ENCODE measurements around the gene TNFAIP3.

Gene TNFAIP3

GRCh38 chr6:137921823-137922222 lies 54.8 kb downstream of the TNFAIP3 start:
- no peak overlapping the region for H3K4me3 ChIP-seq (ENCODE audit: low read length)
- TF ChIP-seq CTCF (IDR thresholded peaks at IDR 0.05; ENCODE audit: insufficient read depth, low read depth, low read length, missing control alignments): peak; percentile 25
- no peak for DNase-seq (ENCODE audit: low read depth)

GRCh38 chr6:137923866-137924653 lies 57.0 kb downstream of the TNFAIP3 start:
- peak; percentile 48 for DNase-seq (ENCODE audit: low read depth)
- TF ChIP-seq CTCF (IDR thresholded peaks at IDR 0.05; ENCODE audit: insufficient read depth, low read depth, low read length, missing control alignments): no peak
- no peak overlapping the region for H3K4me3 ChIP-seq (ENCODE audit: low read length)

GRCh38 chr6:137925141-137925698 lies 58.2 kb downstream of the TNFAIP3 start:
- no peak for TF ChIP-seq CTCF (IDR thresholded peaks at IDR 0.05; ENCODE audit: insufficient read depth, low read depth, low read length, missing control alignments)
- DNase-seq (ENCODE audit: low read depth): no peak
- H3K4me3 ChIP-seq (ENCODE audit: low read length): no peak overlapping the region

GRCh38 chr6:137926207-137926731 lies 59.2 kb downstream of the TNFAIP3 start:
- DNase-seq (ENCODE audit: low read depth): peak; percentile 92
- no peak overlapping the region for H3K4me3 ChIP-seq (ENCODE audit: low read length)
- no peak for TF ChIP-seq CTCF (IDR thresholded peaks at IDR 0.05; ENCODE audit: insufficient read depth, low read depth, low read length, missing control alignments)

- no peak overlapping the region for H3K4me3 ChIP-seq (ENCODE audit: low read length)
- no peak for DNase-seq (ENCODE audit: low read depth)
These were observed 59.9 kb downstream of the TNFAIP3 start for GRCh38 chr6:137926985-137927384.

GRCh38 chr6:137927777-137928218 lies 60.7 kb downstream of the TNFAIP3 start:
- no peak for TF ChIP-seq CTCF (IDR thresholded peaks at IDR 0.05; ENCODE audit: insufficient read depth, low read depth, low read length, missing control alignments)
- DNase-seq (ENCODE audit: low read depth): no peak
- no peak overlapping the region for H3K4me3 ChIP-seq (ENCODE audit: low read length)

More at GRCh38 chr6:137926985-137927384, 59.9 kb downstream of the TNFAIP3 start:
- no peak for TF ChIP-seq CTCF (IDR thresholded peaks at IDR 0.05; ENCODE audit: insufficient read depth, low read depth, low read length, missing control alignments)
